HG03575 (cell line): ENCODE measurements around the gene CALCR.
"Not testable (repeated sequence)": the region's sequence is repeated elsewhere in the genome, so short reads cannot be mapped to it uniquely, and the experiment has no call there.

Experiments used
- ATAC-seq: cut with Tn5 transposase; IDR thresholded peaks from one replicate; pipeline ENCODE4 v1.9.1; 2021; ENCODE audit not compliant: unreplicated experiment, insufficient number of reproducible peaks, low FRiP score; ENCODE audit errors: extremely low read depth

The CALCR gene

DNA sequence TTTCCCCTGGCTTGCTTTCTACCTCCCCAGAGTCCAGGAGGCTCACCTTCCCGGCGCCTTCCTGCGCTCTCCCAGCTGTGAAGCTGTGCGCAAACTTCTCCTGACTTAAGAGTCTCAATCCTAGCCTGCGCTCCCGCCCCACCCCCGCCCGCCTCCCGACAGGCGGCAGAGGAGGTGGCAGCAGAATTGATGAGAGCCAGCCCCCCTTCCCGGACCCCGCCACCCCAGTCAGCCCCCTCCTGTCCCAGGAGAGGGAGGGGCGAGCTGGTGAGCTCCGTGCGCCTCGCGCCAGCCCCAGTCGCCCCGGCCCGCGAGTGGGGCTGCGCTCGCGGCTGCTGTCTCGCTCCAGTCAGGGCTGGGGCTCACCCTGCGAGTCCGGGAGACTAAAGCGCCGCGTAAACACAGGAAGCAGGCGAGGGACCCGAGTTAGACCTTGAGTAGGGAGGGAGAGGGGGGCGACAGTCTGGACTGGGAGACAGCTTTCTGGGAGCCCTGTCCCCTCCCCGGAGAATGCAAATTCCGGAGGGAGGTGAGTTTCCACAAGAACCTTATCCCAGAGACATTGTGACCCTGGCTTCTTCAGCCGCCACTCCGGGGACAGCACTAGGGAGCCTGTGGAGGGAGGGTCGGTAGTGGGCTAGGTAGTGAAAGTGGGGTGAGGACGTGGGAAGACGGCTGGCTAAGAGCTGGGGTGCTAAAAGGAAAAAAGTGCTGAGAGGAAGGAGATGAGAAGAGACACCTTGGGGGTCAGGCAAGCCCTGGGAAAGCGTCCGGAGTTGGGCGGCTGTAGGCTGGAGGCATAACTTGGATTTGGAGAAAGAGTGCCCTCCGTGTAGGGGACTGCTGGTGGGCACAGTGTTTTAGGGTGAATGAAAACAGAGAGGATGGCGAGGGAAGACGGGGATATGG is at the start of gene CALCR:
CALCR (minus strand) TSS at position 79 of the 909 bp plus-strand sequence. CDS start 87,743 bp downstream, outside the sequence.
- no peak for ATAC-seq

DNA sequence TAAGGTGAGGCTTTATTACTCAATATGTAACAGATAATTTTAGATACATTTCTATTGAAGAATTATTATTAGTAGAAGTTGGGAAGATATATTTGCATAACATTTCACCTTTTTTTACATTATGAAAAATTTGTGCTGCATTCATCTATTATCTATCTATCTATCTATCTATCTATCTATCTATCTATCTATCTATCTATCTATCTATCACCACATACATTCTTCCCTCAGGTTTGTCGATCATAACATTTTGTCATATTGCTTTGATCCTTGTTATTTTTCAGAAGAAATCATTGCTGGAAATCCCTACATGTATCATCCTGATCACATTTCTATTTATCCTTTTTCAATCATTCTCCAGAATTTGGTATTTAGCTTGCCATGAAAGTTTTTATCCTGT is 49.3 kb upstream of the CALCR start:
- ATAC-seq = no peak

DNA sequence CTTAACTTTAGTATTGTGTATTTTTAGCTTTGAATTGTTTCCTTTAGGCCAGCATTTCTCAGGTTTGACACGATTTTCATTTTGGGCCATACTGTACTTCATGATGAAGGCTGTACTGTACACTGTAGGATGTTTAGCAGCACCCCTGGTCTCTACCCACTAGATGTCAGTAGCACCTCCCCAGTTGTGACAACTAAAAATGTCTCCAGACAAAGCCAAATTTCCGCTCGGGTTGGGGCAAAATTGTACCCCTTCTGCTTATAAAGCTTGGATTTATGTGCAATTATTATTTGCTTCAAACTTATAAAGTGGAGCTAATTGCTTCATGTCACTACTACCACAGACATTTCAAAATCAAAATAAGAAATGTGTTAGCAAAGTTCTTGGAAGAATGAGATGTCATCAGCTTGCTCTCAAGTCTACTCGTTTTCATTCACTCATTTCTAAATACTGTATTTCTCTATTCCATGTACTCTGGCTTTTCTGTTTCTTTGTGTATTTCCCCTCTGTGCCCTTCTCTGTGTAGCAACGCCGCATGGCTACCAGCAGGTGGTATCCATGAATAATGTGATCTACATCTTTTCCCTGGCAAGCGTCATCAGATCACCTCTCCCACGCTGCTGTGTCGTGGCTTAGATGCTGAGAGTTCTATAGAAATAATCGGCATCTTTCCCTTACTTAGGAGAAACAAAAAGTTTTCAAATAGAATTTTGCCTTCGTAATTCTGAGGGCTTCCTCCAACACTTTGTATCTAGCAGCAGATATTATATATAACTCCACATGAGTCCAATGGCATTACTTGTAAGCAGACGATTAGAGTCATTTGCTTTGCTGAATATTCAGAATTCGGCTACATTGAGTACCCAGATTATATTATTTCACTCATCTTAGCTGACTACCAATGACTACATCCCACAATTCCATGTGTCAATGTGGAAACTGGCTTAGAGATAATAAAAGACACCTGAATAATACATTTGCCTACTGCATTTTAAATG is 47.8 kb upstream of the CALCR start:
- ATAC-seq = no peak

DNA sequence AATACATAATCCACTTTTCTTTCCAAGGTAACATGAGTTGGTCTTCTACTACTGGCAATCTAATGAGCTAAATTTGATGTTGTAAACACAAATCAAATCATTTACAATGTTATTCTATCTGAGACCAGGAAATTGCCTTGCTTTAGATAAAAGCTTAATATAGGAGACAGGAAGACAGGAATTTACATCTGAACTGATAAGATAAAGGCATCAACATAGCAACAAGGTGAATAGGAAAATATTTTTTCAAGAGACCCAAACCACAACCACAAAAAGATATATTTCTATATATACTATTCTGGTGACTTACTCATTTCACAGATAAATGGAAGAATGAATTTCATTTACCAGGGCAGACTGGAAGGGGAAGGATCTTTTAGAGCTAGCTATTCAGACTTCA is 46.3 kb upstream of the CALCR start:
- ATAC-seq = no peak

DNA sequence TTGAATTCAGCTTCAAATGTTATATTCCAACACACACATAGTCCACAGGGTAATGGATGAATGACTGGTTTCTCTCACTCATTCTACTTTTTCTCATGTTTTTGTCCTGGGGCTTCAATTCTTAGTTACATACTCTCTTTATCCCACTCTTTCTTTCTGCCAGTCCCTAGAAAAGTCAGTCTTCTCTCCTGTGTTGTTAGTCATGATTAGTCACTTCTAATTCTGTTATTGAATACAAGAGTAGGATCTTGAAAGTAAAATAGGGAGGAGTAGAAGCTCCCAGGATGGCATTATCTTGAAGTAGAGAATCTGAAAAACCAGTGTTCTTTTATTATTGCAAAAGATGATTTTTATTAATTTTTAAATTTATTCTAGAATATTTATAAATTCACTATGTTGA is 45.5 kb upstream of the CALCR start:
- ATAC-seq = no peak

DNA sequence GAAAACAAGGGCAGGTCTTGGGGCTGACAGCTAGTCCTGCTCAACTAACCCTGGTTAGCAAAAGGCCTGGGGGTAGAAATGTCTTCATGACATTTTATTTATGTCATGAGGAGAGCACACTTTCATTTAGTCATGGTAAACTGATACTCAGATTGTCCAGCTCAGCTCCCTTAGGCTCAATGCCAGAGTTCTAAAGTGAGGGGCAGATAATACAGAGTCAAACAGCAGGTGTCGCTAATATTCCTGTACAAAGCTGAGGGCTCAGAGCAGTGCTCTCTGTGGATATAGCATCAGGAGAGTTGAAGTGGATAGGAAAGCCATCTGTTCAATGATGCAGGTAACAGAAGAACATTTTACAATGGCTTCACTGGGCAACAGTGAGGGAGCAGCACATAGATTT is 26.8 kb upstream of the CALCR start:
- ATAC-seq = no peak

DNA sequence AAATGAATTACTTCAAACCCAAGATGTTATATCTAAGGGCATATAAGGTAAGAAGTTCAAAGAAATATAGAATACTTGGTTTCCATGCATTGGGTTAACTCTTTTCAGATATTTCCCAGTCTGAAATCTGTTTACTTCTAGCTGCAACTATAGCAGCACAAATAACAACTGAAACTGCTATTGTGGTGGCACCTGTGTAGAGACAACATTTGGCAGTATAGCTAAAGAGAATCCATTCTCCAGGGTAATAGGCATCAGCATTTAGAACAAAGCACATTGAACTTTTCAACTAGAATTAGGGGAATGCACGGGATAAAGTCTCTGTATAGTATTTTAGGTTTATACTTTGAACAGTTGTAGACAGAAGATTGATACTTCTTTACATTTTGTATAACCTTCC is 19.7 kb upstream of the CALCR start:
- ATAC-seq = no peak

DNA sequence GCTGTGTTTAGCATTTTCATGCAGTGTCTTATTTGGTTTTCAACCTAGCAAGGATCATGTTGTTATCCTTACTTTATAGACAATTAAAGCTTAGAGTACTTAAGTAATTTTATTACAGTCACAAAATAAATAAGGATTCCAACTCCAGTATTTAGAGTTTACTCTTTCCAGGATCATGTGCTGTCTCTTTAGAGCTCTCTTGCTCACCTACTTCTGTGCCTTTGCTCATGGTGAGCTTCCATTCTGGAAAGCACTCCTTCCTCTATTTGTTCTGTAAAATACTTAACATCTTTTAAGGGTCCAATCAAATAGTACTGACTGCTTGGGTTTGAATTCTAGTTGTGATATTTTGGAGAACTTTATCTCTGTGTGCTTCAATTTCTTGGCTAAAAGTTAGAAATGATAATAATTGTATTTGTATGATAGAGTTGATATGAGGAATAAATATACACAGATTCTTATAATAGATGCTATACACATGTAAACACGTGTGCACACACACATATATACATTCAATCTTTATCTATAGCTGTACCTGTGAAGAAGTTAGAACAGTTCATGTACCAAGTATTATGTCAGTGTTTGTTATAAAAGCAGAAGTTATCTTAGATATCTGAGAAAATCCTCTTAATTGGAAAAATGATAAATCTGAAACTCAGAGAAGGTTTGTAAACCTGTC is 18.2 kb upstream of the CALCR start:
- ATAC-seq = no peak

DNA sequence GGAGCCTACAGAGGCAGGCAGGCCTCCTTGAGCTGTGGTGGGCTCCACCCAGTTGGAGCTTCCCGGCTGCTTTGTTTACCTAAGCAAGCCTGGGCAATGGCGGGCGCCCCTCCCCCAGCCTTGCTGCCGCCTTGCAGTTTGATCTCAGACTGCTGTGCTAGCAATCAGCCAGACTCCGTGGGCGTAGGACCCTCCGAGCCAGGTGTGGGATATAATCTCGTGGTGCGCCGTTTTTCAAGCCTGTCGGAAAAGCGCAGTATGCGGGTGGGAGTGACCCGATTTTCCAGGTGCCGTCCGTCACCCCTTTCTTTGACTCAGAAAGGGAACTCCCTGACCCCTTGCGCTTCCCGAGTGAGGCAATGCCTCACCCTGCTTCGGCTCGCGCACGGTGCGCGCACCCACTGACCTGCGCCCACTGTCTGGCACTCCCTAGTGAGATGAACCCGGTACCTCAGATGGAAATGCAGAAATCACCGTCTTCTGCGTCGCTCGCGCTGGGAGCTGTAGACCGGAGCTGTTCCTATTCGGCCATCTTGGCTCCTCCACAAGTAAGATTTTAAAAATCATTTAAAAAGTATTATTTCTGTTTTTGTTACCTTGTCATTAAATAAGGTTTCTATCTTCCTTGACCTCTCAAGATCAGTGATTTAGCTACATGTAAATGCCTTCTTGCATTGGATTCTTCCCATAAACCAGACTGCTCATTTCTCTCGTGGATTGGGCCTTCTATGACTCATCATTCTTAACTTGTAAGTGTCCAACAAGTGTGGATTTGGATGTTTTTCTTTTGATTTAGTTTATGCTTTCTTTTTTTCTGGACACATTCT is 16.9 kb upstream of the CALCR start:
- ATAC-seq = not testable (repeated sequence)

DNA sequence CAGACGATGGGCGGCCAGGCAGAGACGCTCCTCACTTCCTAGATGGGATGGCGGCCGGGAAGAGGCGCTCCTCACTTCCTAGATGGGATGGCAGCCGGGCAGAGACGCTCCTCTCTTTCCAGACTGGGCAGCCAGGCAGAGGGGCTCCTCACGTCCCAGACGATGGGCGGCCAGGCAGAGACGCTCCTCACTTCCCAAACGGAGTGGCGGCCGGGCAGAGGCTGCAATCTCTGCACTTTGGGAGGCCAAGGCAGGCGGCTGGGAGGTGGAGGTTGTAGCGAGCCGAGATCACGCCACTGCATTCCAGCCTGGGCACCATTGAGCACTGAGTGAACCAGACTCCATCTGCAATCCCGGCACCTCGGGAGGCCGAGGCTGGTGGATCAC is 11.9 kb upstream of the CALCR start:
- ATAC-seq = not testable (repeated sequence)

DNA sequence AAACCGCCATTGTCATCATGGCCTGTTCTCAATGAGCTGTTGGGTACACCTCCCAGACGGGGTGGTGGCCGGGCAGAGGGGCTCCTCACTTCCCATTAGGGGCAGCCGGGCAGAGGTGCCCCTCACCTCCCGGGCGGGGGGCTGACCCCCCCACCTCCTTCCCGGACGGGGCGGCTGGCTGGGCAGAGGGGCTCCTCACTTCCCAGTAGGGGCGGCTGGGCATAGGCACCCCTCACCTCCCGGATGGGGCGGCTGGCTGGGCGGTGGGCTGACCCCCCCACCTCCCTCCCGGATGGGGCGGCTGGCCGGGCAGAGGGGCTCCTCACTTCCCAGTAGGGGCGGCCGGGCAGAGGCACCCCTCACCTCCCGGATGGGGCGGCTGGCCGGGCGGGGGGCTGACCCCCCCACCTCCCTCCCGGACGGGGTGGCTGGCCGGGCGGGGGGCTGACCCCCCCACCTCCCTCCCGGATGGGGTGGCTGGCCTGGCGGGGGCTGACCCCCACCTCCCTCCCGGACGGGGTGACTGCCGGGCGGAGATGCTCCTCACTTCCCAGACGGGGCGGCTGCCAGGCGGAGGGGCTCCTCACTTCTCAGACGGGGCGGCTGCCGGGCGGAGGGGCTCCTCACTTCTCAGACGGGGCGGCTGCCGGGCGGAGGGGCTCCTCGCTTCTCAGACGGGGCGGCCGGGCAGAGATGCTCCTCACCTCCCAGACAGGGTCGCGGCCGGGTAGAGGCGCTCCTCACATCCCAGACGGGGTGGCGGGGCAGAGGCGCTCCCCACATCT is 11.4 kb upstream of the CALCR start:
- ATAC-seq = not testable (repeated sequence)

DNA sequence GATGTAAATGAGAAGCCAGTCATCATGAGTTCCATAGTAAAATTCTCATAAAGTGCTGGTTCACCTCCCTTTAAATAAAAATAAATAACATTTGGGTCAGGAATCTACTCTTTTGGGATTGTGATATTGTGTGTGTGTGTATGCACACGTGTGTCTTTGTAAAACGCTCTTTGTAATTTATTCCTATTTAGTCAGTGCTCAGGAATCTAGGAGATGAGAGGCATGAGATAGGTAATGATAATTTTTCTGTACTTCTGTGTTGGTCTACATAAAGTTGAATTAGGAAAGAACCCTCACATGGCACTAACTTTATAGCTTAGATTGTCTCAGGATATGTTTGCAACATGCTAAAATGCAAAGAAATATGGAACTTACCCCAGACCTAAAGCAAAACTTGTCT is 4.9 kb upstream of the CALCR start:
- no peak for ATAC-seq

DNA sequence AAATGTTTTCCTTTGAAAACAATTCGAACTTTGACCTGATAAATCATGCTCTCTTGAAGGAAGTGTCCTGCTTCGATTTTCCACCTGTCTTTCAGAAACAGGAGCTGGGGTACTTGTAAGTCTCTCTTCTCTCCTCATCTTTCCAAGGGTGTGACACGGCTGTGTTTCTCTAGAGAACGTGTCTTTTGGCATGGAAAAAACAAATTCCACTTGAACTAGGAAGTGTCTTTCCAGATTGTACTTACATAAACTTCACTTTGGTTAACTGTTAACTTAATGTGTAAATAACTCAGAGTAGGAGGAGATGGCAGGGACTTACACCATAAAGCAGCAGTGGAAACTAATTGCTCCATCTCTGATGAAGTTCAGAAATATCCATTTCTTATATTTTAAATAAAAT is 4.2 kb upstream of the CALCR start:
- ATAC-seq = no peak

DNA sequence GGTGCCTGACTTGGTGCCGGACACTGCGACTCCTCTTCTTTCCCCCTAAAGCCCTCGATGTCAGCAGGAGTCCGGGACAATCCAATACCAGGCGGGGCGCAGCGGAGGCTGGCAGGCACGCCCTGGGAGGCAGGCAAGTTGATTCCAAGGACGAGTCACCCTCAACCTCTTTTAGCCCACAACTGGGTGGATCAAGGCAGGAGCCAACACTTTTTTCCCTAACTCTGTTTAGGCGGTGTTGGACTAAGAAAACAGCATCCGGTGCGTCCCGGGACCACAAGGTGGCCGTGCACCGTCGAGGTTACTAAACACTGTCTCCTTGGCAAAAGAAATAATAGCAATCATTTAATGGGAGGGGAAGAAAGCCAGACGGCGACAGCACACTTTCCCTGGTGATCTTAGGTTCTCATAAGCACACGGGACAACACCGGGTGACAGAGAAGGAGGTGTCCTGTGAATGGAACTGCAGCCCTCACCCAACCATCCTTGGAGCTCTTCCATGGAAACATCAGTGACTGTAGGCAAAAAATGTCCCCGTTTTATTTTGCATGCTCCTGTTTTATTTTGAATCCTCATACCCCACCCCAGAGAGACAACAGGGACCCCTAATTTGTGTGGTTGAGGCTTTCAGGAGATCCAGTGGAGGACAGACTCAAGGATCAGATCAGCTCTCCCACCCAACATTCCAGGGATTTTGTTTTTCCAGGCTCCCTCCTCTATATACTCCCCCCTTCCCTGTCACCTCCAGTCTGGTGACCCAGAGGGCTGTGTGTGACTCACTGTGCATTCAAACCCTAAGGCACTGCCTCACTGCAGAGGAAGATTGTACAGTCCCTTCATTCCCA is 1.3 kb upstream of the CALCR start:
- ATAC-seq = no peak

DNA sequence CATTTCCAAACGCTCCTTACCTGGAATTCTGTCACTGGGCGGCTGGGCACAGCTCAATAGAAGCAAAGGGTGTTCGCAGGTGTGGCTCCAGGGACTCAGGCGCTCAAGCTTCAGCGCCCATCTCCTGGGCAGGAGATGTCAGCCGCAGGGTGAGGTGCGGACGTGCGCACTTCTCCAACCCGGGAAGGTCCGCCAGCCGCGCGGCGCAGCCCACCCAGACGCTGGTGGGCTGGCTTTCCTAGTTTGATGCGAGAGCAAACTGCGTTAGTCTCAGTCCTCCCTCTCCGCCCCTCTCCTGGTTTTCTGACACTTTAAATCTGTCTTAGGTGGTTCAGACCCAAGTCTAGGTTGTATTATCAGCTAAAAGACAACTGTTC is 267 bp downstream of the CALCR start:
- ATAC-seq = no peak

DNA sequence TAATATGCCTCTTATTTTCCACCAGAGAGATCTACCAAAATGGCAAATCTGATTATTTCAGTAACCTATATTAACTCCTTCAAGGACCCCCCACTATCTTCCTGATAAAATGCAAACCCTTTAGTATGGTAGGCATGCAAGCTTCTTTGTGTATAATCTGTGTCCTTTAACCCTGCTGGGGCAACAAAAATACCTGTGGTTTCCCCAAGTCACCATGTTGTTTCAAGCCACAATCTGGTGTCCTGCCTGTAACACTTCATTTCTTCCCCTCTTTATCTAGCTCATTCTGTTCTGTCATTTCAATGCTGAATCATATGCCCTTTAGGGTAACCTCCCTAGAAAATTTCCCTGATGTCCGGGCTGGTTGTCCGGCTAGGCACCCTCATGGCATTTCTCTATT is 5.3 kb downstream of the CALCR start:
- ATAC-seq = no peak

DNA sequence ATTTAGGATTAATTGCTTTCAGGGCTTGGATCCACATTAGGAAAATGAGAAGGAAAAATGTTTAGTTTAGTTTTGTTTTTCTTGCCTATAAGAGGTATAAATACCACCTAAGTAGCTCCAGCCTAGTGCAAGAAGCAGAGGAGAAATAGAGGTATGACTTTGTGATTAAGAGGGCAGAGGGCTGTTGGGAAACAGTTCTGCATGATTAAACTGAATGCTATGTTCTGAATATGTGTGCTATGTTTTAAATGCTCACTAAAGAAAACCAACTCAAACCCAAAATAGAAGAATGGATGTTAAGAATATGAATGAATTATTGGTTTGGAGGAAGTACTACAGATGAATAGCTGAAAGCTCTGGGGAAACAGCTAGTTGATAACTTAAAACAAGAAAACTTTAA is 7.6 kb downstream of the CALCR start:
- ATAC-seq = no peak
